ENCODE data around the gene SLC25A45. TPM values are rescaled to one million over a fixed set of nuclear protein-coding genes. Genes with fewer than 3 reads are reported as not detected.

The SLC25A45 gene
- total RNA-seq, 1 donor from 2014 or later: 1.9 TPM

DNA sequence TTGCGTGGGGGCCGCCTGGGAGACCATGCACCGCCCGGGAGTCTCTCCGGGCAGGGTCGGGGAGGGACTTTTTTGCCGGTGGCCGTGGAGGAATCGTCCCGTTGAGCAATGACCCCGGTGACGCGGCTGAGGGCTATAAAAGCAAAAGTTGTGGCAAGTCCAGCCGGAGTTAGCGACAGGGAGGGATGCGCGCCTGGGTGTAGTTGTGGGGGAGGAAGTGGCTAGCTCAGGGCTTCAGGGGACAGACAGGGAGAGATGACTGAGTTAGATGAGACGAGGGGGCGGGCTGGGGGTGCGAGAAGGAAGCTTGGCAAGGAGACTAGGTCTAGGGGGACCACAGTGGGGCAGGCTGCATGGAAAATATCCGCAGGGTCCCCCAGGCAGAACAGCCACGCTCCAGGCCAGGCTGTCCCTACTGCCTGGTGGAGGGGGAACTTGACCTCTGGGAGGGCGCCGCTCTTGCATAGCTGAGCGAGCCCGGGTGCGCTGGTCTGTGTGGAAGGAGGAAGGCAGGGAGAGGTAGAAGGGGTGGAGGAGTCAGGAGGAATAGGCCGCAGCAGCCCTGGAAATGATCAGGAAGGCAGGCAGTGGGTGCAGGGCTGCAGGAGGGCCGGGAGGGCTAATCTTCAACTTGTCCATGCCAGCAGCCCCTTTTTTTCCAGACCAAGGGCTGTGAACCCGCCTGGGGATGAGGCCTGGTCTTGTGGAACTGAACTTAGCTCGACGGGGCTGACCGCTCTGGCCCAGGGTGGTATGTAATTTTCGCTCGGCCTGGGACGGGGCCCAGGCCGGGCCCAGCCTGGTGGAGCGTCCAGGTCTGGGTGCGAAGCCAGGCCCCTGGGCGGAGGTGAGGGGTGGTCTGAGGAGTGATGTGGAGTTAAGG is 40.4 kb upstream of the SLC25A45 start, which contains the start of gene NEAT1:
Gene NEAT1 (plus strand): TSS at position 166 of the 883 bp plus-strand sequence.
- peaks cover 39% of the 10 kb centered on the region for H3K27me3 Mint-ChIP-seq
- H3K4me1 Mint-ChIP-seq (ENCODE audit: unreplicated experiment): peaks cover 72% of the 10 kb centered on the region
- H3K9me3 Mint-ChIP-seq: no peaks in the 10 kb centered on the region
- peak; percentile 89 for DNase-seq (ENCODE audit: extremely low spot score, unreplicated experiment)
- TF ChIP-seq, protein P1, sequence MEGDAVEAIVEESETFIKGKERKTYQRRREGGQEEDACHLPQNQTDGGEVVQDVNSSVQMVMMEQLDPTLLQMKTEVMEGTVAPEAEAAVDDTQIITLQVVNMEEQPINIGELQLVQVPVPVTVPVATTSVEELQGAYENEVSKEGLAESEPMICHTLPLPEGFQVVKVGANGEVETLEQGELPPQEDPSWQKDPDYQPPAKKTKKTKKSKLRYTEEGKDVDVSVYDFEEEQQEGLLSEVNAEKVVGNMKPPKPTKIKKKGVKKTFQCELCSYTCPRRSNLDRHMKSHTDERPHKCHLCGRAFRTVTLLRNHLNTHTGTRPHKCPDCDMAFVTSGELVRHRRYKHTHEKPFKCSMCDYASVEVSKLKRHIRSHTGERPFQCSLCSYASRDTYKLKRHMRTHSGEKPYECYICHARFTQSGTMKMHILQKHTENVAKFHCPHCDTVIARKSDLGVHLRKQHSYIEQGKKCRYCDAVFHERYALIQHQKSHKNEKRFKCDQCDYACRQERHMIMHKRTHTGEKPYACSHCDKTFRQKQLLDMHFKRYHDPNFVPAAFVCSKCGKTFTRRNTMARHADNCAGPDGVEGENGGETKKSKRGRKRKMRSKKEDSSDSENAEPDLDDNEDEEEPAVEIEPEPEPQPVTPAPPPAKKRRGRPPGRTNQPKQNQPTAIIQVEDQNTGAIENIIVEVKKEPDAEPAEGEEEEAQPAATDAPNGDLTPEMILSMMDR (conservative IDR thresholded peaks at IDR 0.05): no peak
- peak within 1 kb of the TSS; percentile 99 for H3K27ac Mint-ChIP-seq
- peak within 1 kb of the TSS; percentile 88 for H3K4me3 Mint-ChIP-seq
- peaks cover 37% of the 10 kb centered on the region for H3K36me3 Mint-ChIP-seq

DNA sequence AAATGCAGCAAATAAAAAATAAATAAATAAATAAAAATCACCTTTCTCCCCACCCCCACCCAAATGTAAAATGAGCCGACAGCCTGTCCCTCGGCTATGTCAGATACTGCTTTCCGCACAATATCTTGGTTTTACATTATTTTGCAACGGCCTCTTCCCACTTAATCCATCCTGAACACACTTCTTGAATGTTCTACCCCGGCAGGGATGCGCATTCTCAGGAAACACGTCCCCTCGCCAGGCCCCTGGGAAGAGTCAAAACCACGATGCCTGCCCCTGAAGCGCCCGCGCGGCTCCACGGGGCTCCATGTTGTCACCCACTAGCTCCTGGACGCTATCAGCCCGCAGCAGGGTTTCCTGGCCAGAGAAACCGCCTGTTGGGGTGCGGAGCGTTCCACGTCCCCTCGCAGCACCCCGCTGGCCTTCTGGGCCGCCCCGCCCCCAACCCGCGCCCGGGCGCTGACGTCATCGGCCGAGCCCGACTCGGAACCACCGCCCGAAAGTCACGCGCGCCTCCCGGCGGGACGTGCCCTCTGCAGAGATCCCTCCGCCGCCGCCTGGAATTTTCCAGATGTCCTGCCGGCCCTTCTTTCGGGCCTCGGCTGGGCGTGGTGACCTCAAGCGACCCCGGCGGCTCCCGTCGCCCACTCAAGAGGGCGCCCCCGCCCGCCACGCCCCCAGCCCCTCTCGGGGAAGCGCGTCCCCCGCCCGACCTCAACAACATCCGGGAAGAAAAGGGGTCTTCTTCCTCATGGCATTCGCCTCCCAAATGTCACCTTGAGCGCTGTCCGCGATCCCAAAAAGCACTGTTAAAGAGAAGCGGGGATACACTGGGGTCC is 39.6 kb upstream of the SLC25A45 start:
- Mint-ChIP-seq H3K27me3 (peaks cover 32% of the 10 kb centered on the region), H3K4me1 (ENCODE audit: unreplicated experiment) (peaks cover 74% of the 10 kb centered on the region), H3K9me3 (no peaks in the 10 kb centered on the region), H3K4me3 (peak overlapping the region; percentile 88), H3K36me3 (peaks cover 31% of the 10 kb centered on the region), H3K27ac (peak overlapping the region; percentile 99)
- TF ChIP-seq, protein P1 (conservative IDR thresholded peaks at IDR 0.05): no peak
- peak; percentile 97 for DNase-seq (ENCODE audit: extremely low spot score, unreplicated experiment)

DNA sequence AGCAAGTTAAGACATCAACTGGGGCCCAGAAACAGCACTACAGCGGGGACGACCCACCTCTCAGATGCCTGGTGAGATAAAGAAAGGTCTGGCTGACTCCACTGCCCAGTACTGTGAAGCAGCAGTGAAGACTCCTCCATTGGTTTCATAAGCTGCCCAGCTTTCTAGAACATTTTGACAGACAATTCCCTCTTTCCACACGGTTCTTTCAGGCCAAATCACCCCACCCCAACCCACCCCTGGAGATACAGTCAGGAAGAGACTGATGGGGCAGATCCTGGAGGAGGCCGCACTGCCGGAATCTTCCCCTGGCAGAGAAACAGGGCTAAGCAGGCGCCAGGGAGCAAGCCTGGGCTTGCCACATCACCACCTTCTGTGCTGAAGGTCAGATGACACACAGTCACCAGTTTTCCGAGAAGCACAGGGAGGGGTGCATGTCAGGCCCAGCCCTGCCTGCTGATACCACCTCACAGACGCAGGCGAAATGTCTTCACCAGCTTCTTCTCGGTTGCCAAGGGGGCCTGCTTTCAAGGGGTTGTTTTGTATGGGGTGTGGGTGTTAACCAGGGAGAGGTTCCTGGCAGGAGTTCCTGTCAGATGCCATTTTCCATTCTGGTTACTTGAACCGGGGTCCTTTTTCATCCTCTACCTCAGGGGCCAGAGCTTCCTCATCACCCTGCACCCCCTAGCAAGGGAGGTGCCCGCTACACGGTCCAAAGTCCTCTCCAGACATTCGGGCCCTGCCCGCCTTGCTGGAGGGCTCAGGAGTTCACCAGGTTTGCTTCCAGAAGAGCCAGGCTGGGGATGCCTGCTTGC is 38.7 kb upstream of the SLC25A45 start:
- TF ChIP-seq, protein P1 (conservative IDR thresholded peaks at IDR 0.05): no peak

DNA sequence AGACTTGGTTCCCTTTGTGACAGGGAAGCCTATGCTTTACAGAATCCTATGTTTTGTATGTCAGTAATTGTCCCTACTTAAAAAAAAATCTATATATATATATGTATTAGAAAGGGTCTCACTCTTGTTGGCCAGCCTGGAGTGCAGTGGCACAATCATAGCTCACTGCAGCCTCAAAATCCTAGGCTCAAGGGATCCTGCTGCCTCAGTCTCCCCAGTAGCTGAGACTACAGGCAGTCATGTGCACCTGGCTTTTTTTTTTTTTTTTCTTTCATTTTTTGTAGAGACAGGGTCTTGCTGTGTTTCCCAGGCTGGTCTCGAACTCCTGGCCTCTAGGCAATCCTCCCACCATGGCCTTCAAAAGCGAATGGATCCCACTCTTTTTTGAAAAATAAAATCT is 38.1 kb upstream of the SLC25A45 start:
- Mint-ChIP-seq H3K27me3 (peaks cover 21% of the 10 kb centered on the region), H3K4me1 (ENCODE audit: unreplicated experiment) (peaks cover 70% of the 10 kb centered on the region), H3K27ac (peak overlapping the region; percentile 99), H3K9me3 (no peaks in the 10 kb centered on the region), H3K4me3 (peak overlapping the region; percentile 88), H3K36me3 (peaks cover 18% of the 10 kb centered on the region)
- DNase-seq (ENCODE audit: extremely low spot score, unreplicated experiment): no peak
- TF ChIP-seq, protein P1 (conservative IDR thresholded peaks at IDR 0.05): no peak

More for the DNA sequence above, 38.7 kb upstream of the SLC25A45 start:
- DNase-seq (ENCODE audit: extremely low spot score, unreplicated experiment): no peak
- H3K27ac Mint-ChIP-seq: peak overlapping the region; percentile 99
- H3K4me1 Mint-ChIP-seq (ENCODE audit: unreplicated experiment): peaks cover 71% of the 10 kb centered on the region
- H3K4me3 Mint-ChIP-seq: peak overlapping the region; percentile 88
- no peaks in the 10 kb centered on the region for H3K9me3 Mint-ChIP-seq
- H3K36me3 Mint-ChIP-seq: peaks cover 23% of the 10 kb centered on the region
- H3K27me3 Mint-ChIP-seq: peaks cover 23% of the 10 kb centered on the region

All from type B pancreatic cell (in vitro differentiated cells).